BLaER1 (cell line): ENCODE results near the gene NDRG3.
"Not testable (repeated sequence)": the region's sequence is repeated elsewhere in the genome, so short reads cannot be mapped to it uniquely, and the experiment has no call there.

Source experiments
- H3K27ac ChIP-seq: shearing (Covaris generic); formaldehyde crosslinking; 2 replicates; pipeline ENCODE4 v1.8.1; 2022
- H3K27me3 ChIP-seq: shearing (Covaris generic); formaldehyde crosslinking; 2 replicates; pipeline ENCODE4 v1.8.1; 2022
- H3K36me3 ChIP-seq: shearing (Covaris generic); formaldehyde crosslinking; 2 replicates; pipeline ENCODE4 v1.8.1; 2022
- H3K4me1 ChIP-seq: shearing (Covaris generic); formaldehyde crosslinking; 2 replicates; pipeline ENCODE4 v1.8.1; 2022
- H3K4me2 ChIP-seq: shearing (Covaris generic); formaldehyde crosslinking; 2 replicates; pipeline ENCODE4 v1.8.1; 2022
- H3K4me3 ChIP-seq: shearing (Covaris generic); formaldehyde crosslinking; 2 replicates; pipeline ENCODE4 v1.8.1; 2022
- H3K9ac ChIP-seq: shearing (Covaris generic); formaldehyde crosslinking; 2 replicates; pipeline ENCODE4 v1.8.1; 2022
- H3K9me3 ChIP-seq: shearing (Covaris generic); formaldehyde crosslinking; 2 replicates; pipeline ENCODE4 v1.8.1; 2022
- H4K20me1 ChIP-seq: shearing (Covaris generic); formaldehyde crosslinking; 2 replicates; pipeline ENCODE4 v1.8.1; 2022
- Cebpa-rat ChIP-seq: shearing (Covaris generic); IDR thresholded peaks from 2 replicates; pipeline ENCODE4 v1.8.1; 2022

Gene NDRG3

GRCh38 chr20:36654506-36654905, 91.4 kb downstream of the NDRG3 start:
- H3K36me3 ChIP-seq = peaks cover 53% of the 10 kb centered on the region
- TF ChIP-seq Cebpa-rat = no peak
- no peak overlapping the region for H3K4me3 ChIP-seq
- no peak overlapping the region for H3K9ac ChIP-seq
- H3K4me1 ChIP-seq = peaks cover 12% of the 10 kb centered on the region
- H3K4me2 ChIP-seq = no peak overlapping the region
- no peaks in the 10 kb centered on the region for H3K9me3 ChIP-seq
- no peaks in the 10 kb centered on the region; the same call in 1 of the 2 replicates for H4K20me1 ChIP-seq
- no peak overlapping the region for H3K27ac ChIP-seq
- H3K27me3 ChIP-seq = no peaks in the 10 kb centered on the region

DNA sequence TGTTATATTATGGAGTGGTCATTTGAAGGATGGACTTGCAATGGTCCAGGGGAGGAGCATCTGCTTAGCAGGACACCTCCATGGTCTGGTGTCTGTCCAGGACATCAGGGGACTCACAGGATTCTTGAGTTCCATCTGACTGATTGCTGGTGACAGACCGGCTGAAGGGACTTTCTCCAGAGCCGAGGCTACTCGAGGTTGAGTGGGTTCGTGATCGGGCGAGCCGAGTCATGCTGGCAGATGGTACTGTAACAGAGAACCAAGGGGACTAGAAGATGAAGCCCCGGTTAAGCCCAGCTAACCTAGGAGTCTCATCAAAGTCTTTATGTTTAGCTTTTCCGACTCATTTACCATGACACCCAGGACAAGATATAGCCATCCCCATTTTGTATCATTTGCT, 92.4 kb downstream of the NDRG3 start:
- Histone ChIP-seq H3K27ac (no peak overlapping the region), H3K4me3 (no peak overlapping the region), H3K9ac (no peak overlapping the region), H3K27me3 (no peaks in the 10 kb centered on the region), H4K20me1 (no peaks in the 10 kb centered on the region; the same call in 1 of the 2 replicates), H3K36me3 (peaks cover 48% of the 10 kb centered on the region), H3K4me2 (no peak overlapping the region), H3K4me1 (peaks cover 6% of the 10 kb centered on the region), H3K9me3 (no peaks in the 10 kb centered on the region)
- no peak for TF ChIP-seq Cebpa-rat

DNA sequence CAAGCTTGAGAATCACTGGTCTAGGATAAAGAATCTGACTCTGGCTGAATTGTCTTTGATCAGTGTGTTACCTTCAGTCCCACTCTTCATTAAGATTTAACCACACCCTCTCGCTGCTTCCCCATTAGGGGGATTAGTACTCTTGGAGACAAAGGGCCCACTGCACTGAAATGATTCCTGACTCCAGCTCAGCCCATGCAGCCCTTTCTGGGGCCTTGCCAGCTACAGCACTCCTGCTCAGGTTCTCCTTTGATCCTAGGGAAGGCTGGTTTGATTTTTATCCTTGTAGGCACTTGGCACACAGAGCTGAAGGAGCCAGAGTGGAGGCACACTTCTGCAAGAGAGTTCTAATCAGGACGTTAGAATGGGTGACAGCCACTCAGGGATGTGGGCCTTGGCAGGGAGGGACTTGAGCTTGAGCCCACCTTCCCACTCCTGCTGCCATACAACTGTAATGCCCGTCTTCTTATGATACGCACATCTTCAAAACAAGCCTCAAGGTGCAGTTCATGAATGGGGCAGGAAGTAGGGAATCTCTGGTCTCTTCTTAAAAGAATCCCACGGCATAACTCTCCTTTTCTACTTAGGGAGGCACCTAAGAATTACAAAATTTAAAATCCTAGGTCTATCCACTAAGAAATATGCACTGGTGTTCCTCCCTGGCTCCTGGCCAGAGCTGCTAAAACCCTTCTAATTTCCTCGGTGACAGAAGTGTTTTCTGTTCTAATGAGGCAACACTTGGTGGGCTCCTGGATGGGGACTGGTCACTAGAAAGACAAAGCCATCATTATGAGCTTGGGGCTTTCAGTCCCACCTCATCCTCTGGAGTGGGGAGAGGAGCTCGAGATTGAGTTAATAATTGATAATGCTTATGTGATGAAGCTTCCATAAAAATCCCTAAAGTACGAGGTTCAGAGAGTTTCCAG, 98.4 kb downstream of the NDRG3 start:
- Histone ChIP-seq H3K4me2 (no peak overlapping the region), H3K27me3 (no peaks in the 10 kb centered on the region), H3K9me3 (no peaks in the 10 kb centered on the region), H3K4me1 (peaks cover 23% of the 10 kb centered on the region), H4K20me1 (no peaks in the 10 kb centered on the region), H3K27ac (no peak overlapping the region), H3K9ac (no peak overlapping the region), H3K36me3 (peaks cover 10% of the 10 kb centered on the region; the same call in 1 of the 2 replicates), H3K4me3 (no peak overlapping the region)
- TF ChIP-seq Cebpa-rat = no peak

- Histone ChIP-seq H3K36me3 (peaks cover 6% of the 10 kb centered on the region; the same call in 1 of the 2 replicates), H3K27ac (no peak overlapping the region), H3K4me1 (peaks cover 23% of the 10 kb centered on the region), H3K27me3 (no peaks in the 10 kb centered on the region), H3K4me3 (no peak overlapping the region), H3K9ac (no peak overlapping the region), H3K4me2 (peak overlapping the region; percentile 47; the same call in 1 of the 2 replicates), H4K20me1 (no peaks in the 10 kb centered on the region), H3K9me3 (no peaks in the 10 kb centered on the region)
- TF ChIP-seq Cebpa-rat = no peak
Observed at GRCh38 chr20:36646678-36647077, 99.2 kb downstream of the NDRG3 start.

DNA sequence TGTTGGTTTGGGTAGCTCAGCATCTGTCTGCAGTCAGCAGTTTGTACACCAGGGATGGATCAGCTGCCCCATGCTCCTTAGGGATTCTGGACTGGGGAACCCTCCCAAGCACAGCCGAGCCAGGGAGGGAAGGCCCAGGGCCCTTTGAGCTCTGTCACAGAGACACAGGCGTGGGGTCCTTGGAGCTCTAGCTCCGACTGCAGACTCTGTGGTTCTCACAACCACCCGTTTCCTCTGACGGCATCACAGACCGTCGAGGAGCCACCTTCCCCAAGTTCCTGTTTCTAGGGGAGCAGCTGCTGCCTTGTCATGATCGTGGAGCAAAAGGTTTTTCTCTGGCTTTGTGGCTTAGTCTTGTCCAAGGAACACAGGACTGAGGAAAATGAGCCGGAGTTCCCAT, 99.9 kb downstream of the NDRG3 start, which contains the start of gene SLA2:
TSS of gene SLA2 (minus strand) at position 199 of the 400 bp plus-strand sequence. CDS start 4,861 bp downstream, outside the sequence.
- H3K4me2 ChIP-seq = peak within 1 kb of the TSS; percentile 47
- peak within 1 kb of the TSS; percentile 7; the same call in 1 of the 2 replicates for H3K27ac ChIP-seq
- no peak within 1 kb of the TSS for H3K9ac ChIP-seq
- no peaks in the 10 kb centered on the region for H3K36me3 ChIP-seq
- no peaks in the 10 kb centered on the region for H3K9me3 ChIP-seq
- peaks cover 23% of the 10 kb centered on the region for H3K4me1 ChIP-seq
- no peaks in the 10 kb centered on the region for H4K20me1 ChIP-seq
- TF ChIP-seq Cebpa-rat = no peak
- H3K27me3 ChIP-seq = no peaks in the 10 kb centered on the region
- H3K4me3 ChIP-seq = no peak within 1 kb of the TSS

GRCh38 chr20:36645353-36645752, 100.5 kb downstream of the NDRG3 start:
- no peak for TF ChIP-seq Cebpa-rat
- no peaks in the 10 kb centered on the region for H3K36me3 ChIP-seq
- H3K9me3 ChIP-seq = no peaks in the 10 kb centered on the region
- peak overlapping the region; percentile 47 for H3K4me2 ChIP-seq
- H3K4me3 ChIP-seq = no peak overlapping the region
- peaks cover 23% of the 10 kb centered on the region for H3K4me1 ChIP-seq
- 0 out of 2 replicates have a peak overlapping the region, but pooled peaks have one; percentile 7 for H3K27ac ChIP-seq
- H3K27me3 ChIP-seq = no peaks in the 10 kb centered on the region
- no peak overlapping the region for H3K9ac ChIP-seq
- no peaks in the 10 kb centered on the region for H4K20me1 ChIP-seq

GRCh38 chr20:36644706-36645095, 101.2 kb downstream of the NDRG3 start:
- Histone ChIP-seq H4K20me1 (no peaks in the 10 kb centered on the region), H3K4me1 (peaks cover 23% of the 10 kb centered on the region), H3K9ac (no peak overlapping the region), H3K27me3 (no peaks in the 10 kb centered on the region), H3K4me2 (peak overlapping the region; percentile 46), H3K9me3 (no peaks in the 10 kb centered on the region), H3K27ac (no peak overlapping the region), H3K4me3 (no peak overlapping the region), H3K36me3 (no peaks in the 10 kb centered on the region)
- no peak for TF ChIP-seq Cebpa-rat

DNA sequence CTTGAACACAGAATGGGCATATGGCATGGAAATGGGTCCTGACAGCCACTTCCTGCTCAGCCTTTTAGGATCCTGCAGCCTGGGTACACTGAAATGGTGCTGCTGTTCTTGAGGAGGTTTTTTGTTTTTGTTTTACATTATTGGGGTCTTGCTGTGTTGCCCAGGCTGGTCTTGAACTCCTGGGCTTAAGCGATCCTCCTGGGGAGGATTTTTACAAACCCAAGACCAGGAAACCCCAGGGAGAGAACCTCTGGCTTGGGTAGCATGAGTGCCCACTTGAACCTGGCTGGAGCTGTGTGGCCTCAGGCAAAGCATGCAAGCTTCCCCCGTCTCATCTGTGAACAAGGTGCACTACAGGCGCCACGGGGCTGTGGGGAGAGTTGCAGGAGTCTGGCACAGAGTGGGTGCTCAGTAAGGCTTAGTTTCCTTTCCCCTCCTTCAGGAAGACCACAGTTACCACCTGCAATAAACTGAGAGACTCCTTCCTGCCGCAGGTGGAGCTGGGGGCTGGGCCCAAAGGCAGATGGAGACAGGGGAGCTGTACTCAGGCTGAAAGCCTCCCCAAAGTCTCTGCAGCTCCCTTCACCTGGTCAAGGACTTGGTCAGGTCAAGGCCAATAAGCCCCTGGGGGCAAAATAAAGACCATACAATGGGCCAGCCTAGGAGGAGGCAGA, 101.7 kb downstream of the NDRG3 start:
- Histone ChIP-seq H3K4me1 (peaks cover 23% of the 10 kb centered on the region), H3K27ac (no peak overlapping the region; the same call in 1 of the 2 replicates), H3K9ac (peak overlapping the region; percentile 27; the same call in 1 of the 2 replicates), H3K4me2 (peak overlapping the region; percentile 46), H3K27me3 (no peaks in the 10 kb centered on the region), H3K36me3 (no peaks in the 10 kb centered on the region), H3K9me3 (no peaks in the 10 kb centered on the region), H3K4me3 (no peak overlapping the region), H4K20me1 (no peaks in the 10 kb centered on the region)
- TF ChIP-seq Cebpa-rat = no peak

DNA sequence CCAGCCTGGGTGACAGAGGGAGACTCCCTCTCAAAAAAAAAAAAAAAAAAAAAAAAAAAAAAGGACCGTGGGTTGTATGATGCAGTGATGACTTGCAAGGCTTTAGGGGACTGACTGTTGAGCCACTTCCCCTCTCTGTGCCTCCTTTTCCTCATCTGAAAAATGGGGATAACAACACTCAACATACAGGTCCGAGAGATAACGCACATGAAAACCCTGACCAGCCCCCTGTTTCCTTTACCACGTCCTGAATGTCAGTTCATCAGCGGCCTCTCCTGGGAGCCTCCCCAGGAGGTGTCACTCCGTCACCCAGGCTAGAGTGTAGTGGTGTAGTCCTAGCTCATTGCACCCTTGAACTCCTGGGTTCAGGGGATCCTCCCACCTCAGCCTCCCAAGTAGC, 103.8 kb downstream of the NDRG3 start:
- H3K4me2 ChIP-seq = peak overlapping the region; percentile 39; the same call in 1 of the 2 replicates
- no peaks in the 10 kb centered on the region for H4K20me1 ChIP-seq
- no peaks in the 10 kb centered on the region for H3K36me3 ChIP-seq
- no peak overlapping the region for H3K9ac ChIP-seq
- TF ChIP-seq Cebpa-rat = no peak
- no peak overlapping the region for H3K4me3 ChIP-seq
- peaks cover 23% of the 10 kb centered on the region for H3K4me1 ChIP-seq
- no peak overlapping the region for H3K27ac ChIP-seq
- no peaks in the 10 kb centered on the region for H3K27me3 ChIP-seq
- H3K9me3 ChIP-seq = no peaks in the 10 kb centered on the region

DNA sequence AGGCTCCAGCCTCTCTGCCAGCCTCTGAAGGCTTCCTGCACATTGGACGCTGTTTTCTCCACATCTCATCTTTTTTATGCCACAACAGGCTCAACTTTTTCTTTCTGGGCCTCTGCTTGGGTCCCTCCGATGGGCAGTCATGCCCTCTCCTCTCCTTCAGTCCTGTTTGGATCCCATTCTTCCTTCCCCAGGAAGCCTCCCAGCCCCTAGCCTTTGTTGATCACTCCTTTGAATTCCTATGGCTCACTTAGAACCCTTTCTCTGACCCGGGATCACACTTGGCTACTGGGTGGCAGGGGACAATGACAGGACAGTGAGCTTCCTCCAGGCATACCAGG, 104.4 kb downstream of the NDRG3 start:
- H3K27ac ChIP-seq = no peak overlapping the region
- no peak overlapping the region for H3K4me2 ChIP-seq

DNA sequence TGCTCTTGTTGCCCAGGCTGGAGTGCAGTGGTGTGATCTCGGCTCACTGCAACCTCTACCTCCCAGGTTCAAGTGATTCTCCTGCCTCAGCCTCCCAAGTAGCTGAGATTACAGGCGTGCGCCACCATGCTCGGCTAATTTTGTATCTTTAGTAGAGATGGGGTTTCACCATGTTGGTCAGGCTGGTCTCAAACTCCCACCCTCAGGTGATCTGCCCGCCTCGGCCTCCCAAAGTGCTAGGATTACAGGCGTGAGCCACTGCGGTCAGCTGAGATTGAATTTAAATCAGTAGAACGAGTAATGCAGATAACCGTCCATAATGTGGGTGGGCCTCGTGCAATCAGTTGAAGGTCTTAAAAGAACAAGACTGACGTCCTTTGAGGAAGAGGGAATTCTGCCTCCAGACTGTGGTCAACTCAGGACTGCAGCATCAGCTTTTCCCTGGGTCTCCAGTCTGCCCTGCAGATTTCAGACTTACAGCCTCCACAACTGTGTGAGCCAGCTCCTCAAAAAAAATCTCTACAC, 107.0 kb downstream of the NDRG3 start:
- not testable (repeated sequence) for H3K9me3 ChIP-seq, H4K20me1 ChIP-seq, H3K4me1 ChIP-seq, H3K36me3 ChIP-seq, H3K27me3 ChIP-seq, H3K27ac ChIP-seq, H3K4me3 ChIP-seq, H3K9ac ChIP-seq, H3K4me2 ChIP-seq

More for the DNA sequence above, 104.4 kb downstream of the NDRG3 start:
- Histone ChIP-seq H3K4me3 (no peak overlapping the region), H4K20me1 (no peaks in the 10 kb centered on the region), H3K4me1 (peaks cover 21% of the 10 kb centered on the region), H3K9ac (no peak overlapping the region), H3K9me3 (no peaks in the 10 kb centered on the region), H3K27me3 (no peaks in the 10 kb centered on the region), H3K36me3 (no peaks in the 10 kb centered on the region)
- TF ChIP-seq Cebpa-rat = no peak
